ENCODE data around the gene PLD1.
"Not testable (repeated sequence)": the region's sequence is repeated elsewhere in the genome, so short reads cannot be mapped to it uniquely, and the experiment has no call there.

PLD1 gene

GRCh38 chr3:171770689-171771620, 39.3 kb downstream of the PLD1 start:
- no peak for DNase-seq

GRCh38 chr3:171769461-171769860, 40.8 kb downstream of the PLD1 start:
- no peak for DNase-seq

GRCh38 chr3:171768986-171769385, 41.3 kb downstream of the PLD1 start:
- no peak for DNase-seq

- no peak for DNase-seq
Measured at GRCh38 chr3:171768281-171768900, 41.9 kb downstream of the PLD1 start.

- DNase-seq = no peak
Measured at GRCh38 chr3:171765511-171765887, 44.8 kb downstream of the PLD1 start.

GRCh38 chr3:171763392-171763791, 46.9 kb downstream of the PLD1 start:
- no peak for DNase-seq

- DNase-seq = no peak
Measured at GRCh38 chr3:171760477-171760876, 49.8 kb downstream of the PLD1 start.

GRCh38 chr3:171758109-171758508, 52.2 kb downstream of the PLD1 start:
- DNase-seq = no peak

GRCh38 chr3:171757361-171758034, 52.8 kb downstream of the PLD1 start:
- no peak for DNase-seq

- no peak for DNase-seq
Measured at GRCh38 chr3:171755656-171756055, 54.6 kb downstream of the PLD1 start.

- no peak for DNase-seq
Measured at GRCh38 chr3:171755015-171755589, 55.2 kb downstream of the PLD1 start.

- no peak for DNase-seq
Measured at GRCh38 chr3:171753665-171754408, 56.4 kb downstream of the PLD1 start.

GRCh38 chr3:171753025-171753472, 57.2 kb downstream of the PLD1 start:
- DNase-seq = no peak

- DNase-seq = no peak
Measured at GRCh38 chr3:171752329-171752728, 58.0 kb downstream of the PLD1 start.

- no peak for DNase-seq
Measured at GRCh38 chr3:171749124-171749523, 61.2 kb downstream of the PLD1 start.

- no peak for DNase-seq
Measured at GRCh38 chr3:171748064-171748924, 62.0 kb downstream of the PLD1 start.

GRCh38 chr3:171747223-171747920, 62.9 kb downstream of the PLD1 start:
- DNase-seq = no peak

GRCh38 chr3:171746320-171747222, 63.7 kb downstream of the PLD1 start:
- DNase-seq = not testable (repeated sequence)

GRCh38 chr3:171745577-171746319, 64.5 kb downstream of the PLD1 start:
- no peak for DNase-seq
